ENCODE results near the gene TIMP1.

The TIMP1 gene

GRCh38 chrX:47581731-47582647 is at the start of gene TIMP1 (continued):
- TF ChIP-seq ZNF664 (tag by site-specific recombination; IDR thresholded peaks at IDR 0.05) (peak; percentile 99), ZNF623 (tag by site-specific recombination; IDR thresholded peaks at IDR 0.05) (no peak), ZSCAN30 (tag by site-specific recombination; IDR thresholded peaks at IDR 0.05) (0 out of 2 replicates have a peak, but pooled peaks have one; percentile 39), IKZF3 (tag by site-specific recombination; IDR thresholded peaks at IDR 0.05) (peak; percentile 66), RBAK (tag by site-specific recombination; IDR thresholded peaks at IDR 0.05) (no peak), ZBTB7A (tag by site-specific recombination; IDR thresholded peaks at IDR 0.05; ENCODE audit: low read depth) (no peak), ZNF629 (tag by site-specific recombination; IDR thresholded peaks at IDR 0.05) (peak; percentile 24; the same call in 1 of the 2 replicates), ZNF266 (tag by site-specific recombination; IDR thresholded peaks at IDR 0.05; ENCODE audit: low read depth) (no peak), ZNF704 (tag by site-specific recombination; IDR thresholded peaks at IDR 0.05) (no peak), GLI2 (tag by site-specific recombination; IDR thresholded peaks at IDR 0.05; ENCODE audit: borderline replicate concordance, low read depth) (no peak)

- Histone ChIP-seq H3K36me3 (ENCODE audit: control insufficient read depth in 2 of 2, insufficient read depth in 1 of 2, low read length in 2 of 2) (no peaks in the 10 kb centered on the region), H3K27ac (ENCODE audit: extremely low read depth, low read depth, low read length) (no peak overlapping the region), H3K9me3 (ENCODE audit: control insufficient read depth, insufficient read depth, low read depth, low read length) (no peaks in the 10 kb centered on the region), H3K4me1 (ENCODE audit: control insufficient read depth, insufficient read depth, low read length) (no peaks in the 10 kb centered on the region), H3K4me3 (ENCODE audit: low read depth, low read length) (no peak overlapping the region)
- TF ChIP-seq ZNF654 (tag by site-specific recombination; IDR thresholded peaks at IDR 0.05; ENCODE audit: low read depth) (no peak), ZNF426 (tag by site-specific recombination; IDR thresholded peaks at IDR 0.05) (no peak), ZNF148 (tag by site-specific recombination; IDR thresholded peaks at IDR 0.05; ENCODE audit: borderline replicate concordance) (no peak), HIC1 (tag by site-specific recombination; IDR thresholded peaks at IDR 0.05) (no peak), ZNF623 (tag by site-specific recombination; IDR thresholded peaks at IDR 0.05) (no peak), ZNF37A (tag by site-specific recombination; IDR thresholded peaks at IDR 0.05) (no peak), ZNF473 (tag by site-specific recombination; IDR thresholded peaks at IDR 0.05) (no peak), ZNF658 (tag by site-specific recombination; IDR thresholded peaks at IDR 0.05) (no peak), ZNF777 (tag by site-specific recombination; IDR thresholded peaks at IDR 0.05; ENCODE audit: borderline replicate concordance) (no peak), ZNF600 (tag by site-specific recombination; IDR thresholded peaks at IDR 0.05) (no peak), AEBP2 (tag by site-specific recombination; IDR thresholded peaks at IDR 0.05; ENCODE audit: borderline replicate concordance) (no peak), ZNF626 (tag by site-specific recombination; IDR thresholded peaks at IDR 0.05) (no peak), ZNF585B (tag by site-specific recombination; IDR thresholded peaks at IDR 0.05) (no peak), ZNF549 (tag by site-specific recombination; IDR thresholded peaks at IDR 0.05) (no peak), ZNF416 (tag by site-specific recombination; IDR thresholded peaks at IDR 0.05) (no peak), ZNF391 (tag by site-specific recombination; IDR thresholded peaks at IDR 0.05; ENCODE audit: borderline replicate concordance, low read depth) (no peak), ELK4 (IDR thresholded peaks at IDR 0.05; ENCODE audit: borderline replicate concordance, low read depth, low read length) (no peak), KLF9 (tag by site-specific recombination; IDR thresholded peaks at IDR 0.05; ENCODE audit: low read depth) (no peak), ZXDB (tag by site-specific recombination; IDR thresholded peaks at IDR 0.05) (no peak)
- CTCF ChIA-PET = interaction anchor here (1.5 to 5.3 kb wide), 3 partner anchors 16 to 102 kb away, joined by 3 to 25 read pairs (median 6); no protein-coding TSS in a partner anchor
- POLR2A ChIA-PET = no interaction called here
These were observed 42.4 kb upstream of the TIMP1 start for GRCh38 chrX:47539860-47540259.
